K562 (cell line): Measurements from ENCODE around the gene BDNF. TPM values are rescaled to one million over a fixed set of nuclear protein-coding genes. Genes with fewer than 3 reads are reported as not detected.

Experiments
- HMGN3 ChIP-seq: IDR thresholded peaks from 2 replicates; pipeline ENCODE4 v1.6.1; 2011; ENCODE audit warnings: borderline replicate concordance, low read depth, mild to moderate bottlenecking, mixed read lengths, low read length; ENCODE audit not compliant: insufficient read length; ENCODE audit errors: extremely low read depth
- IRF1 ChIP-seq: sonication (generic); formaldehyde crosslinking; IDR thresholded peaks from 2 replicates; pipeline ENCODE4 v1.8.0; 2022; ENCODE audit warnings: missing genetic modification reagents, mild to moderate bottlenecking, borderline replicate concordance
- MAZ ChIP-seq, 2 experiments: fragments of 450-650 bp in 1 of 2; sonication (generic) in 1 of 2; formaldehyde crosslinking; IDR thresholded peaks in 1 of 2; conservative IDR thresholded peaks in 1 of 2; 2 replicates each; pipeline versions ENCODE4 v1.4.0 to v1.5.0; 2020; ENCODE audit warnings: mild to moderate bottlenecking in 1 of 2, missing genetic modification reagents in 1 of 2
- POLR2B ChIP-seq: fragments of 450-650 bp; IDR thresholded peaks from 2 replicates; pipeline ENCODE4 v1.6.1; 2018; ENCODE audit warnings: low read depth; ENCODE audit not compliant: partially characterized antibody
- RB1 ChIP-seq: fragments of 450-650 bp; IDR thresholded peaks from 2 replicates; pipeline ENCODE4 v1.6.1; 2017; ENCODE audit warnings: low read depth, mild to moderate bottlenecking
- TFAM ChIP-seq: fragments of 250-450 bp; sonication (Bioruptor Pico); conservative IDR thresholded peaks from 2 replicates; pipeline ENCODE4 v1.5.0; 2021; ENCODE audit warnings: mild to moderate bottlenecking, moderate library complexity
- ZKSCAN3 ChIP-seq: fragments of 250-450 bp; sonication (Bioruptor Pico); IDR thresholded peaks from 2 replicates; pipeline ENCODE4 v1.4.0; 2020
- polyA plus RNA-seq, 8 experiments: library from polyadenylated mRNA; depleted of rRNA in 4 of 8; stranded (reverse) in 5 of 8; unstranded in 3 of 8; fragments of >200 nt; fragmentation: Nextera tagmentation in 2 of 8; fragmentation: Illumina TruSeq in 1 of 8; extraction: Ambion mirVana in 2 of 8; extraction: Trizol in 1 of 8; gene quantifications; 2 replicates each; pipeline versions ENCODE4 v1.2.1 to v1.2.3, GENCODE V29; 2011 to 2014; ENCODE audit warnings: inconsistent platforms in 1 of 8, missing spikeins in 1 of 8
- total RNA-seq, 7 experiments: library from RNA; depleted of rRNA in 6 of 7; stranded (reverse); fragments of >200 nt in 6 of 7; fragmentation: Illumina TruSeq in 2 of 7; extraction: Trizol in 2 of 7; gene quantifications; 2 replicates each; pipeline versions ENCODE4 v1.2.1 to v1.2.3, GENCODE V29; 2011 to 2021; ENCODE audit warnings: low replicate concordance in 1 of 7
- TF ChIP-seq, protein P1 (sequence below): fragments of 450-650 bp; IDR thresholded peaks from 2 replicates; pipeline ENCODE4 v1.6.1; 2017; ENCODE audit warnings: antibody characterized with exemption, mild to moderate bottlenecking
- TF ChIP-seq, protein P2 (sequence below): fragments of 450-650 bp; IDR thresholded peaks from 2 replicates; pipeline ENCODE4 v1.6.1; 2016; ENCODE audit warnings: mild to moderate bottlenecking, moderate library complexity
- TF ChIP-seq, protein P3 (sequence below): fragments of 450-650 bp; formaldehyde crosslinking; IDR thresholded peaks from 2 replicates; pipeline ENCODE4 v1.4.0; 2022; ENCODE audit warnings: missing genetic modification characterization

The BDNF gene
- total and polyA plus RNA-seq, 9 of the 15 experiments (the other 6 are each of a cell fraction or from before 2014, with no cell fraction given) = 0.04 TPM; not detected in 8

- no peak for TF ChIP-seq ZKSCAN3 (CRISPR knock-in tag)
- TF ChIP-seq, protein P1, sequence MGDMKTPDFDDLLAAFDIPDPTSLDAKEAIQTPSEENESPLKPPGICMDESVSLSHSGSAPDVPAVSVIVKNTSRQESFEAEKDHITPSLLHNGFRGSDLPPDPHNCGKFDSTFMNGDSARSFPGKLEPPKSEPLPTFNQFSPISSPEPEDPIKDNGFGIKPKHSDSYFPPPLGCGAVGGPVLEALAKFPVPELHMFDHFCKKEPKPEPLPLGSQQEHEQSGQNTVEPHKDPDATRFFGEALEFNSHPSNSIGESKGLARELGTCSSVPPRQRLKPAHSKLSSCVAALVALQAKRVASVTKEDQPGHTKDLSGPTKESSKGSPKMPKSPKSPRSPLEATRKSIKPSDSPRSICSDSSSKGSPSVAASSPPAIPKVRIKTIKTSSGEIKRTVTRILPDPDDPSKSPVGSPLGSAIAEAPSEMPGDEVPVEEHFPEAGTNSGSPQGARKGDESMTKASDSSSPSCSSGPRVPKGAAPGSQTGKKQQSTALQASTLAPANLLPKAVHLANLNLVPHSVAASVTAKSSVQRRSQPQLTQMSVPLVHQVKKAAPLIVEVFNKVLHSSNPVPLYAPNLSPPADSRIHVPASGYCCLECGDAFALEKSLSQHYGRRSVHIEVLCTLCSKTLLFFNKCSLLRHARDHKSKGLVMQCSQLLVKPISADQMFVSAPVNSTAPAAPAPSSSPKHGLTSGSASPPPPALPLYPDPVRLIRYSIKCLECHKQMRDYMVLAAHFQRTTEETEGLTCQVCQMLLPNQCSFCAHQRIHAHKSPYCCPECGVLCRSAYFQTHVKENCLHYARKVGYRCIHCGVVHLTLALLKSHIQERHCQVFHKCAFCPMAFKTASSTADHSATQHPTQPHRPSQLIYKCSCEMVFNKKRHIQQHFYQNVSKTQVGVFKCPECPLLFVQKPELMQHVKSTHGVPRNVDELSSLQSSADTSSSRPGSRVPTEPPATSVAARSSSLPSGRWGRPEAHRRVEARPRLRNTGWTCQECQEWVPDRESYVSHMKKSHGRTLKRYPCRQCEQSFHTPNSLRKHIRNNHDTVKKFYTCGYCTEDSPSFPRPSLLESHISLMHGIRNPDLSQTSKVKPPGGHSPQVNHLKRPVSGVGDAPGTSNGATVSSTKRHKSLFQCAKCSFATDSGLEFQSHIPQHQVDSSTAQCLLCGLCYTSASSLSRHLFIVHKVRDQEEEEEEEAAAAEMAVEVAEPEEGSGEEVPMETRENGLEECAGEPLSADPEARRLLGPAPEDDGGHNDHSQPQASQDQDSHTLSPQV = no peak
- TF ChIP-seq IRF1 (CRISPR knock-in tag) = no peak
- no peak for TF ChIP-seq RB1
- TF ChIP-seq, protein P2, sequence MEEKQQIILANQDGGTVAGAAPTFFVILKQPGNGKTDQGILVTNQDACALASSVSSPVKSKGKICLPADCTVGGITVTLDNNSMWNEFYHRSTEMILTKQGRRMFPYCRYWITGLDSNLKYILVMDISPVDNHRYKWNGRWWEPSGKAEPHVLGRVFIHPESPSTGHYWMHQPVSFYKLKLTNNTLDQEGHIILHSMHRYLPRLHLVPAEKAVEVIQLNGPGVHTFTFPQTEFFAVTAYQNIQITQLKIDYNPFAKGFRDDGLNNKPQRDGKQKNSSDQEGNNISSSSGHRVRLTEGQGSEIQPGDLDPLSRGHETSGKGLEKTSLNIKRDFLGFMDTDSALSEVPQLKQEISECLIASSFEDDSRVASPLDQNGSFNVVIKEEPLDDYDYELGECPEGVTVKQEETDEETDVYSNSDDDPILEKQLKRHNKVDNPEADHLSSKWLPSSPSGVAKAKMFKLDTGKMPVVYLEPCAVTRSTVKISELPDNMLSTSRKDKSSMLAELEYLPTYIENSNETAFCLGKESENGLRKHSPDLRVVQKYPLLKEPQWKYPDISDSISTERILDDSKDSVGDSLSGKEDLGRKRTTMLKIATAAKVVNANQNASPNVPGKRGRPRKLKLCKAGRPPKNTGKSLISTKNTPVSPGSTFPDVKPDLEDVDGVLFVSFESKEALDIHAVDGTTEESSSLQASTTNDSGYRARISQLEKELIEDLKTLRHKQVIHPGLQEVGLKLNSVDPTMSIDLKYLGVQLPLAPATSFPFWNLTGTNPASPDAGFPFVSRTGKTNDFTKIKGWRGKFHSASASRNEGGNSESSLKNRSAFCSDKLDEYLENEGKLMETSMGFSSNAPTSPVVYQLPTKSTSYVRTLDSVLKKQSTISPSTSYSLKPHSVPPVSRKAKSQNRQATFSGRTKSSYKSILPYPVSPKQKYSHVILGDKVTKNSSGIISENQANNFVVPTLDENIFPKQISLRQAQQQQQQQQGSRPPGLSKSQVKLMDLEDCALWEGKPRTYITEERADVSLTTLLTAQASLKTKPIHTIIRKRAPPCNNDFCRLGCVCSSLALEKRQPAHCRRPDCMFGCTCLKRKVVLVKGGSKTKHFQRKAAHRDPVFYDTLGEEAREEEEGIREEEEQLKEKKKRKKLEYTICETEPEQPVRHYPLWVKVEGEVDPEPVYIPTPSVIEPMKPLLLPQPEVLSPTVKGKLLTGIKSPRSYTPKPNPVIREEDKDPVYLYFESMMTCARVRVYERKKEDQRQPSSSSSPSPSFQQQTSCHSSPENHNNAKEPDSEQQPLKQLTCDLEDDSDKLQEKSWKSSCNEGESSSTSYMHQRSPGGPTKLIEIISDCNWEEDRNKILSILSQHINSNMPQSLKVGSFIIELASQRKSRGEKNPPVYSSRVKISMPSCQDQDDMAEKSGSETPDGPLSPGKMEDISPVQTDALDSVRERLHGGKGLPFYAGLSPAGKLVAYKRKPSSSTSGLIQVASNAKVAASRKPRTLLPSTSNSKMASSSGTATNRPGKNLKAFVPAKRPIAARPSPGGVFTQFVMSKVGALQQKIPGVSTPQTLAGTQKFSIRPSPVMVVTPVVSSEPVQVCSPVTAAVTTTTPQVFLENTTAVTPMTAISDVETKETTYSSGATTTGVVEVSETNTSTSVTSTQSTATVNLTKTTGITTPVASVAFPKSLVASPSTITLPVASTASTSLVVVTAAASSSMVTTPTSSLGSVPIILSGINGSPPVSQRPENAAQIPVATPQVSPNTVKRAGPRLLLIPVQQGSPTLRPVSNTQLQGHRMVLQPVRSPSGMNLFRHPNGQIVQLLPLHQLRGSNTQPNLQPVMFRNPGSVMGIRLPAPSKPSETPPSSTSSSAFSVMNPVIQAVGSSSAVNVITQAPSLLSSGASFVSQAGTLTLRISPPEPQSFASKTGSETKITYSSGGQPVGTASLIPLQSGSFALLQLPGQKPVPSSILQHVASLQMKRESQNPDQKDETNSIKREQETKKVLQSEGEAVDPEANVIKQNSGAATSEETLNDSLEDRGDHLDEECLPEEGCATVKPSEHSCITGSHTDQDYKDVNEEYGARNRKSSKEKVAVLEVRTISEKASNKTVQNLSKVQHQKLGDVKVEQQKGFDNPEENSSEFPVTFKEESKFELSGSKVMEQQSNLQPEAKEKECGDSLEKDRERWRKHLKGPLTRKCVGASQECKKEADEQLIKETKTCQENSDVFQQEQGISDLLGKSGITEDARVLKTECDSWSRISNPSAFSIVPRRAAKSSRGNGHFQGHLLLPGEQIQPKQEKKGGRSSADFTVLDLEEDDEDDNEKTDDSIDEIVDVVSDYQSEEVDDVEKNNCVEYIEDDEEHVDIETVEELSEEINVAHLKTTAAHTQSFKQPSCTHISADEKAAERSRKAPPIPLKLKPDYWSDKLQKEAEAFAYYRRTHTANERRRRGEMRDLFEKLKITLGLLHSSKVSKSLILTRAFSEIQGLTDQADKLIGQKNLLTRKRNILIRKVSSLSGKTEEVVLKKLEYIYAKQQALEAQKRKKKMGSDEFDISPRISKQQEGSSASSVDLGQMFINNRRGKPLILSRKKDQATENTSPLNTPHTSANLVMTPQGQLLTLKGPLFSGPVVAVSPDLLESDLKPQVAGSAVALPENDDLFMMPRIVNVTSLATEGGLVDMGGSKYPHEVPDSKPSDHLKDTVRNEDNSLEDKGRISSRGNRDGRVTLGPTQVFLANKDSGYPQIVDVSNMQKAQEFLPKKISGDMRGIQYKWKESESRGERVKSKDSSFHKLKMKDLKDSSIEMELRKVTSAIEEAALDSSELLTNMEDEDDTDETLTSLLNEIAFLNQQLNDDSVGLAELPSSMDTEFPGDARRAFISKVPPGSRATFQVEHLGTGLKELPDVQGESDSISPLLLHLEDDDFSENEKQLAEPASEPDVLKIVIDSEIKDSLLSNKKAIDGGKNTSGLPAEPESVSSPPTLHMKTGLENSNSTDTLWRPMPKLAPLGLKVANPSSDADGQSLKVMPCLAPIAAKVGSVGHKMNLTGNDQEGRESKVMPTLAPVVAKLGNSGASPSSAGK = no peak
- TF ChIP-seq POLR2B = no peak
- TF ChIP-seq HMGN3 = no peak
- no peak for TF ChIP-seq TFAM
- peak in 1 of 2 experiments; percentile 46; a peak in 1 of 4 replicates for TF ChIP-seq MAZ (CRISPR knock-in tag; conservative IDR thresholded peaks at IDR 0.05 in 1 of 2, IDR thresholded peaks at IDR 0.05 in 1 of 2)
- TF ChIP-seq, protein P3, sequence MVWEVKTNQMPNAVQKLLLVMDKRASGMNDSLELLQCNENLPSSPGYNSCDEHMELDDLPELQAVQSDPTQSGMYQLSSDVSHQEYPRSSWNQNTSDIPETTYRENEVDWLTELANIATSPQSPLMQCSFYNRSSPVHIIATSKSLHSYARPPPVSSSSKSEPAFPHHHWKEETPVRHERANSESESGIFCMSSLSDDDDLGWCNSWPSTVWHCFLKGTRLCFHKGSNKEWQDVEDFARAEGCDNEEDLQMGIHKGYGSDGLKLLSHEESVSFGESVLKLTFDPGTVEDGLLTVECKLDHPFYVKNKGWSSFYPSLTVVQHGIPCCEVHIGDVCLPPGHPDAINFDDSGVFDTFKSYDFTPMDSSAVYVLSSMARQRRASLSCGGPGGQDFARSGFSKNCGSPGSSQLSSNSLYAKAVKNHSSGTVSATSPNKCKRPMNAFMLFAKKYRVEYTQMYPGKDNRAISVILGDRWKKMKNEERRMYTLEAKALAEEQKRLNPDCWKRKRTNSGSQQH (CRISPR knock-in tag) = no peak
Observed at GRCh38 chr11:27698872-27699241, 1.4 kb downstream of the BDNF start (continued).
